HepG2 (cell line): ENCODE results near the gene PRR12. TPM values are rescaled to one million over a fixed set of nuclear protein-coding genes. Genes with fewer than 3 reads are reported as not detected.

Source experiments
- BCL6 ChIP-seq: IDR thresholded peaks from 2 replicates; pipeline ENCODE4 v1.6.1; 2016; ENCODE audit warnings: missing genetic modification reagents, missing compliant biosample characterization
- BRCA1 ChIP-seq: sonication (generic); formaldehyde crosslinking; IDR thresholded peaks from 2 replicates; pipeline ENCODE4 v1.4.0; 2020; ENCODE audit warnings: missing genetic modification reagents
- DNMT3B ChIP-seq: conservative IDR thresholded peaks from 2 replicates; pipeline ENCODE4 v1.6.1; 2016; ENCODE audit warnings: missing biosample characterization, control low read depth
- HIVEP1 ChIP-seq: sonication (generic); formaldehyde crosslinking; IDR thresholded peaks from 2 replicates; pipeline ENCODE4 v1.4.0; 2020; ENCODE audit warnings: mild to moderate bottlenecking, missing genetic modification reagents
- ISL2 ChIP-seq: sonication (generic); formaldehyde crosslinking; IDR thresholded peaks from 2 replicates; pipeline ENCODE4 v1.5.0; 2020; ENCODE audit warnings: missing genetic modification reagents
- MTA1 ChIP-seq: sonication (generic); formaldehyde crosslinking; IDR thresholded peaks from 2 replicates; pipeline ENCODE4 v1.4.0; 2020; ENCODE audit warnings: missing genetic modification reagents, mild to moderate bottlenecking, borderline replicate concordance
- MYC ChIP-seq: sonication (generic); formaldehyde crosslinking; IDR thresholded peaks from 2 replicates; pipeline ENCODE4 v1.9.0; 2021; ENCODE audit warnings: missing genetic modification reagents, borderline replicate concordance
- POLR2G ChIP-seq: fragments of 200-400 bp; formaldehyde crosslinking; IDR thresholded peaks from 2 replicates; pipeline ENCODE4 v1.6.1; 2018; ENCODE audit warnings: mild to moderate bottlenecking, low read depth, low read length, moderate library complexity
- RBFOX2 ChIP-seq: fragments of 200-400 bp; formaldehyde crosslinking; IDR thresholded peaks from 2 replicates; pipeline ENCODE4 v1.6.1; 2017; ENCODE audit warnings: low read depth, mild to moderate bottlenecking, low read length
- SUZ12 ChIP-seq: fragments of 150-350 bp; IDR thresholded peaks from 2 replicates; pipeline ENCODE4 v1.6.1; 2014; ENCODE audit warnings: low read depth, low read length
- XRCC5 ChIP-seq: fragments of 200-400 bp; formaldehyde crosslinking; optimal IDR thresholded peaks from 2 replicates; pipeline ENCODE3; 2017; ENCODE audit warnings: mild to moderate bottlenecking, low read length
- ZBTB8A ChIP-seq: sonication (generic); formaldehyde crosslinking; IDR thresholded peaks from 2 replicates; pipeline ENCODE4 v1.4.0; 2020; ENCODE audit warnings: mild to moderate bottlenecking, low read depth, missing genetic modification reagents, borderline replicate concordance
- ZNF3 ChIP-seq: IDR thresholded peaks from 2 replicates; pipeline ENCODE4 v1.7.0; 2017; ENCODE audit warnings: inconsistent platforms
- ZNF343 ChIP-seq: sonication (generic); formaldehyde crosslinking; IDR thresholded peaks from 2 replicates; pipeline ENCODE4 v1.4.0; 2020; ENCODE audit warnings: mild to moderate bottlenecking, missing genetic modification reagents
- ZNF501 ChIP-seq: sonication (generic); formaldehyde crosslinking; IDR thresholded peaks from 2 replicates; pipeline ENCODE4 v1.5.1; 2020; ENCODE audit warnings: mild to moderate bottlenecking, moderate library complexity, missing genetic modification reagents
- ZNF567 ChIP-seq: sonication (generic); formaldehyde crosslinking; IDR thresholded peaks from 2 replicates; pipeline ENCODE4 v1.8.1; 2023; ENCODE audit warnings: mild to moderate bottlenecking, missing genetic modification reagents, borderline replicate concordance
- ZNF619 ChIP-seq: sonication (generic); formaldehyde crosslinking; IDR thresholded peaks from 2 replicates; pipeline ENCODE4 v1.4.0; 2020; ENCODE audit warnings: mild to moderate bottlenecking, missing genetic modification reagents
- ZNF652 ChIP-seq: IDR thresholded peaks from 2 replicates; pipeline ENCODE4 v1.6.1; 2016; ENCODE audit warnings: low read depth, borderline replicate concordance
- polyA plus RNA-seq, 8 experiments: library from polyadenylated mRNA; depleted of rRNA in 3 of 8; stranded (reverse) in 7 of 8; unstranded in 1 of 8; fragments of >200 nt; fragmentation: Illumina TruSeq in 4 of 8; extraction: Trizol in 4 of 8; gene quantifications; 2 replicates each; pipeline versions ENCODE4 v1.2.1 to v1.2.3, GENCODE V29; 2011 to 2016; ENCODE audit warnings: low read depth in 4 of 8, missing spikeins in 1 of 8, mixed read lengths in 1 of 8; ENCODE audit not compliant: insufficient read depth in 1 of 8
- total RNA-seq, 5 experiments: library from RNA; depleted of rRNA; stranded (reverse); fragments of >200 nt; fragmentation: Illumina TruSeq; extraction: Trizol; gene quantifications; 2 replicates each; pipeline ENCODE4 v1.2.3, GENCODE V29; 2016; ENCODE audit warnings: low read depth in 1 of 5
- TF ChIP-seq, protein P1 (sequence below): sonication (generic); formaldehyde crosslinking; IDR thresholded peaks from 2 replicates; pipeline ENCODE4 v1.4.0; 2020; ENCODE audit warnings: mild to moderate bottlenecking, missing genetic modification reagents
- TF ChIP-seq, protein P2 (sequence below): sonication (generic); formaldehyde crosslinking; conservative IDR thresholded peaks from 2 replicates; pipeline ENCODE4 v1.4.0; 2020; ENCODE audit warnings: mild to moderate bottlenecking, missing genetic modification reagents, moderate library complexity
- TF ChIP-seq, protein P3 (sequence below): sonication (generic); formaldehyde crosslinking; IDR thresholded peaks from 2 replicates; pipeline ENCODE4 v1.8.1; 2023; ENCODE audit warnings: mild to moderate bottlenecking, inconsistent platforms, moderate library complexity, missing genetic modification reagents, borderline replicate concordance
- TF ChIP-seq, protein P4 (sequence below): sonication (generic); formaldehyde crosslinking; IDR thresholded peaks from 2 replicates; pipeline ENCODE4 v1.4.0; 2020; ENCODE audit warnings: mild to moderate bottlenecking, missing genetic modification reagents

Gene PRR12
- total and polyA plus RNA-seq, 2 of the 13 experiments (the other 11 are each of a cell fraction or from before 2014, with no cell fraction given) = 0.62 to 1.5 TPM

DNA sequence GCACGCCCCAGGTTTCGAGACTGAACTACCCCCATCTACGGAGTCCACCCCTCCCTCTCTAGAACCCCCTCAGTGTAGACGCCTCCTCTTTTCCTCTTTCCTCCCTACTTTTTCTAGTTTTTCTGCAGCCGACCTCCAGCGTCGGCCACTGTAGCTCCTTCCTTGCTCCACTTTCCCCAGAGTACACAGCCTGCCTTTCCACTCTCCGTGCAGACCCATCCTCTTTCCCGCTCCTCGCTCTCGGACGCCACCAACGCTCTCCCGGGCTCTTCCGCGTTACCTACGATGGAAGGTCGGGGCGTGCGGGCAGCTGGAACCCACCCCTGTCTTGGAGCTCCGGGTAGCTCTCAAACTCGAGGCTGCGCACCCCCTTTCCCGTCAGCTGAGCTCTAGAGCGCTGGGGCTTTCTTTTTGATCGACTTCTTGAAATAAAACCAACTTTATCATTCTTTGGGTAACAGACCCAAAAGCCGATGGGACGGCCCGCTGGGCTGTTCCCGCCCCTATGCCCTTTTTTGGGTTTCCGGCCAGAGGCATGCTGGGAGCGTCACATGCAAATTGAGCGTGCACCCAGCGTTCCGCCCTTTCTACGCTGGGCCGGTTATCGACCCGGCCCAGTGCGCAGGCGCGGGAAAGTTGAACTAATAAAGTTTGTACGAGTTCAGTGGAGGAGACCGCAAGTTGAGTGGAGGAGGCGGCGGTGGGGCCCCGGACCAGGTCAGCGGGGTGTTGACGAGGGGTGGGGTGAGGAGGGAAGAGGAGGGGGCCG is 74.6 kb downstream of the PRR12 start, which contains the start of the genes BCL2L12 and IRF3 (continued):
- TF ChIP-seq ZNF619 (CRISPR knock-in tag) = peak; percentile 52; the same call in 1 of the 2 replicates
- peak; percentile 76 for TF ChIP-seq POLR2G
- 0 out of 2 replicates have a peak, but pooled peaks have one; percentile 34 for TF ChIP-seq ISL2 (CRISPR knock-in tag)
- peak; percentile 66; the same call in 1 of the 2 replicates for TF ChIP-seq MYC (CRISPR knock-in tag)
- TF ChIP-seq RBFOX2 = peak; percentile 54; the same call in 1 of the 2 replicates
- 0 out of 2 replicates have a peak, but pooled peaks have one; percentile 39 for TF ChIP-seq ZNF3 (CRISPR knock-in tag)
- no peak for TF ChIP-seq BCL6 (CRISPR knock-in tag)
- TF ChIP-seq, protein P1, sequence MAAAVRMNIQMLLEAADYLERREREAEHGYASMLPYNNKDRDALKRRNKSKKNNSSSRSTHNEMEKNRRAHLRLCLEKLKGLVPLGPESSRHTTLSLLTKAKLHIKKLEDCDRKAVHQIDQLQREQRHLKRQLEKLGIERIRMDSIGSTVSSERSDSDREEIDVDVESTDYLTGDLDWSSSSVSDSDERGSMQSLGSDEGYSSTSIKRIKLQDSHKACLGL (CRISPR knock-in tag) = 0 out of 2 replicates have a peak, but pooled peaks have one; percentile 53
- peak; percentile 54 for TF ChIP-seq SUZ12
- peak; percentile 45; the same call in 1 of the 2 replicates for TF ChIP-seq BRCA1 (CRISPR knock-in tag)
- TF ChIP-seq, protein P2, sequence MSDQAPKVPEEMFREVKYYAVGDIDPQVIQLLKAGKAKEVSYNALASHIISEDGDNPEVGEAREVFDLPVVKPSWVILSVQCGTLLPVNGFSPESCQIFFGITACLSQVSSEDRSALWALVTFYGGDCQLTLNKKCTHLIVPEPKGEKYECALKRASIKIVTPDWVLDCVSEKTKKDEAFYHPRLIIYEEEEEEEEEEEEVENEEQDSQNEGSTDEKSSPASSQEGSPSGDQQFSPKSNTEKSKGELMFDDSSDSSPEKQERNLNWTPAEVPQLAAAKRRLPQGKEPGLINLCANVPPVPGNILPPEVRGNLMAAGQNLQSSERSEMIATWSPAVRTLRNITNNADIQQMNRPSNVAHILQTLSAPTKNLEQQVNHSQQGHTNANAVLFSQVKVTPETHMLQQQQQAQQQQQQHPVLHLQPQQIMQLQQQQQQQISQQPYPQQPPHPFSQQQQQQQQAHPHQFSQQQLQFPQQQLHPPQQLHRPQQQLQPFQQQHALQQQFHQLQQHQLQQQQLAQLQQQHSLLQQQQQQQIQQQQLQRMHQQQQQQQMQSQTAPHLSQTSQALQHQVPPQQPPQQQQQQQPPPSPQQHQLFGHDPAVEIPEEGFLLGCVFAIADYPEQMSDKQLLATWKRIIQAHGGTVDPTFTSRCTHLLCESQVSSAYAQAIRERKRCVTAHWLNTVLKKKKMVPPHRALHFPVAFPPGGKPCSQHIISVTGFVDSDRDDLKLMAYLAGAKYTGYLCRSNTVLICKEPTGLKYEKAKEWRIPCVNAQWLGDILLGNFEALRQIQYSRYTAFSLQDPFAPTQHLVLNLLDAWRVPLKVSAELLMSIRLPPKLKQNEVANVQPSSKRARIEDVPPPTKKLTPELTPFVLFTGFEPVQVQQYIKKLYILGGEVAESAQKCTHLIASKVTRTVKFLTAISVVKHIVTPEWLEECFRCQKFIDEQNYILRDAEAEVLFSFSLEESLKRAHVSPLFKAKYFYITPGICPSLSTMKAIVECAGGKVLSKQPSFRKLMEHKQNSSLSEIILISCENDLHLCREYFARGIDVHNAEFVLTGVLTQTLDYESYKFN (CRISPR knock-in tag) = peak; percentile 42
- TF ChIP-seq ZNF652 (CRISPR knock-in tag) = no peak
- TF ChIP-seq ZBTB8A = peak; percentile 47; the same call in 1 of the 2 replicates
- peak; percentile 60 for TF ChIP-seq ZNF501 (CRISPR knock-in tag)
- 0 out of 2 replicates have a peak, but pooled peaks have one; percentile 26 for TF ChIP-seq MTA1 (CRISPR knock-in tag)
- TF ChIP-seq ZNF567 (CRISPR knock-in tag) = peak; percentile 61; the same call in 1 of the 2 replicates
- TF ChIP-seq HIVEP1 (CRISPR knock-in tag) = no peak
- TF ChIP-seq, protein P3, sequence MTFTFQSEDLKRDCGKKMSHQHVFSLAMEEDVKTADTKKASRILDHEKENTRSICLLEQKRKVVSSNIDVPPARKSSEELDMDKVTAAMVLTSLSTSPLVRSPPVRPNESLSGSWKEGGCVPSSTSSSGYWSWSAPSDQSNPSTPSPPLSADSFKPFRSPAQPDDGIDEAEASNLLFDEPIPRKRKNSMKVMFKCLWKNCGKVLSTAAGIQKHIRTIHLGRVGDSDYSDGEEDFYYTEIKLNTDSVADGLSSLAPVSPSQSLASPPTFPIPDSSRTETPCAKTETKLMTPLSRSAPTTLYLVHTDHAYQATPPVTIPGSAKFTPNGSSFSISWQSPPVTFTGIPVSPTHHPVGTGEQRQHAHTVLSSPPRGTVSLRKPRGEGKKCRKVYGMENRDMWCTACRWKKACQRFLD = peak; percentile 78; the same call in 1 of the 2 replicates
- peak; percentile 37 for TF ChIP-seq XRCC5
- TF ChIP-seq DNMT3B = 0 out of 2 replicates have a peak, but pooled peaks have one; percentile 28
- 0 out of 2 replicates have a peak, but pooled peaks have one; percentile 42 for TF ChIP-seq ZNF343 (CRISPR knock-in tag)
- TF ChIP-seq, protein P4, sequence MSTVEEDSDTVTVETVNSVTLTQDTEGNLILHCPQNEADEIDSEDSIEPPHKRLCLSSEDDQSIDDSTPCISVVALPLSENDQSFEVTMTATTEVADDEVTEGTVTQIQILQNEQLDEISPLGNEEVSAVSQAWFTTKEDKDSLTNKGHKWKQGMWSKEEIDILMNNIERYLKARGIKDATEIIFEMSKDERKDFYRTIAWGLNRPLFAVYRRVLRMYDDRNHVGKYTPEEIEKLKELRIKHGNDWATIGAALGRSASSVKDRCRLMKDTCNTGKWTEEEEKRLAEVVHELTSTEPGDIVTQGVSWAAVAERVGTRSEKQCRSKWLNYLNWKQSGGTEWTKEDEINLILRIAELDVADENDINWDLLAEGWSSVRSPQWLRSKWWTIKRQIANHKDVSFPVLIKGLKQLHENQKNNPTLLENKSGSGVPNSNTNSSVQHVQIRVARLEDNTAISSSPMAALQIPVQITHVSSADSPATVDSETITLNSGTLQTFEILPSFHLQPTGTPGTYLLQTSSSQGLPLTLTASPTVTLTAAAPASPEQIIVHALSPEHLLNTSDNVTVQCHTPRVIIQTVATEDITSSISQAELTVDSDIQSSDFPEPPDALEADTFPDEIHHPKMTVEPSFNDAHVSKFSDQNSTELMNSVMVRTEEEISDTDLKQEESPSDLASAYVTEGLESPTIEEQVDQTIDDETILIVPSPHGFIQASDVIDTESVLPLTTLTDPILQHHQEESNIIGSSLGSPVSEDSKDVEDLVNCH (CRISPR knock-in tag) = 0 out of 2 replicates have a peak, but pooled peaks have one; percentile 29
